Duodenal mucosa (tissue), 2 donors: Measurements from ENCODE around the gene RALY.

Experiments
- H3K27ac ChIP-seq: one replicate; pipeline ENCODE4 v1.7.0; 2013; ENCODE audit warnings: low read depth, low read length
- H3K27me3 ChIP-seq, 2 donors: one replicate each; pipeline ENCODE4 v1.7.0; 2013; ENCODE audit warnings: low read length in 2 of 2, control low read depth in 1 of 2; ENCODE audit not compliant: insufficient read depth in 2 of 2, control insufficient read depth in 1 of 2
- H3K36me3 ChIP-seq, 2 donors: one replicate each; pipeline ENCODE4 v1.7.0; 2013; ENCODE audit warnings: low read length in 2 of 2, control low read depth in 1 of 2; ENCODE audit not compliant: insufficient read depth in 2 of 2, control insufficient read depth in 1 of 2
- H3K4me1 ChIP-seq, 2 donors: one replicate each; pipeline ENCODE4 v1.7.0; 2013; ENCODE audit warnings: low read length in 2 of 2, control low read depth in 1 of 2; ENCODE audit not compliant: insufficient read depth in 2 of 2, control insufficient read depth in 1 of 2
- H3K4me3 ChIP-seq, 2 donors: one replicate each; pipeline ENCODE4 v1.7.0; 2013; ENCODE audit warnings: low read length in 2 of 2, low read depth in 1 of 2
- H3K9ac ChIP-seq, 2 donors: one replicate each; pipeline ENCODE4 v1.7.0; 2013; ENCODE audit warnings: low read length in 2 of 2, low read depth in 1 of 2
- H3K9me3 ChIP-seq, 2 donors: one replicate each; pipeline ENCODE4 v1.7.0; 2013; ENCODE audit warnings: low read length in 2 of 2, control low read depth in 1 of 2; ENCODE audit not compliant: control insufficient read depth in 1 of 2

Gene RALY

GRCh38 chr20:34013554-34013953 is 19.8 kb downstream of the RALY start:
- H3K27me3 ChIP-seq, result no peaks in the 10 kb centered on the region
- H3K36me3 ChIP-seq, result no peaks in the 10 kb centered on the region
- H3K9me3 ChIP-seq, result no peaks in the 10 kb centered on the region
- H3K4me3 ChIP-seq, result no peak overlapping the region
- no peak overlapping the region for H3K27ac ChIP-seq
- H3K9ac ChIP-seq, result no peak overlapping the region
- H3K4me1 ChIP-seq, result peaks cover 48 to 63% of the 10 kb centered on the region in 2 donors

GRCh38 chr20:34014878-34015277 is 21.2 kb downstream of the RALY start:
- no peak overlapping the region for H3K9ac ChIP-seq
- H3K27me3 ChIP-seq, result no peaks in the 10 kb centered on the region
- H3K27ac ChIP-seq, result no peak overlapping the region
- peaks cover 41 to 53% of the 10 kb centered on the region in 2 donors for H3K4me1 ChIP-seq
- no peaks in the 10 kb centered on the region for H3K9me3 ChIP-seq
- H3K4me3 ChIP-seq, result no peak overlapping the region
- H3K36me3 ChIP-seq, result no peaks in the 10 kb centered on the region

GRCh38 chr20:34015401-34016335 is 22.0 kb downstream of the RALY start:
- Histone ChIP-seq H3K4me1 (peaks cover 43 to 45% of the 10 kb centered on the region in 2 donors), H3K9me3 (no peaks in the 10 kb centered on the region), H3K27me3 (no peaks in the 10 kb centered on the region), H3K9ac (no peak overlapping the region), H3K27ac (no peak overlapping the region), H3K36me3 (no peaks in the 10 kb centered on the region), H3K4me3 (no peak overlapping the region)

- Histone ChIP-seq H3K9ac (no peak overlapping the region), H3K36me3 (peaks cover 0 to 4% of the 10 kb centered on the region in 2 donors), H3K27me3 (no peaks in the 10 kb centered on the region), H3K4me3 (no peak overlapping the region), H3K27ac (no peak overlapping the region), H3K9me3 (no peaks in the 10 kb centered on the region), H3K4me1 (peaks cover 42 to 43% of the 10 kb centered on the region in 2 donors)
Measured at GRCh38 chr20:34016736-34017135, 23.0 kb downstream of the RALY start.

- no peak overlapping the region for H3K27ac ChIP-seq
- H3K4me1 ChIP-seq, result peaks cover 41 to 46% of the 10 kb centered on the region in 2 donors
- peaks cover 0 to 4% of the 10 kb centered on the region in 2 donors for H3K36me3 ChIP-seq
- no peak overlapping the region for H3K9ac ChIP-seq
- H3K27me3 ChIP-seq, result no peaks in the 10 kb centered on the region
- no peak overlapping the region for H3K4me3 ChIP-seq
- H3K9me3 ChIP-seq, result no peaks in the 10 kb centered on the region
Measured at GRCh38 chr20:34017610-34018009, 23.9 kb downstream of the RALY start.

- H3K9ac ChIP-seq, result no peak overlapping the region
- no peak overlapping the region for H3K27ac ChIP-seq
- no peaks in the 10 kb centered on the region for H3K9me3 ChIP-seq
- H3K36me3 ChIP-seq, result peaks cover 0 to 4% of the 10 kb centered on the region in 2 donors
- no peak overlapping the region for H3K4me3 ChIP-seq
- peaks cover 40 to 50% of the 10 kb centered on the region in 2 donors for H3K4me1 ChIP-seq
- H3K27me3 ChIP-seq, result no peaks in the 10 kb centered on the region
Measured at GRCh38 chr20:34018166-34018565, 24.5 kb downstream of the RALY start.

GRCh38 chr20:34022151-34022838 is 28.6 kb downstream of the RALY start:
- Histone ChIP-seq H3K9me3 (no peaks in the 10 kb centered on the region), H3K27ac (no peak overlapping the region), H3K27me3 (no peaks in the 10 kb centered on the region), H3K4me3 (no peak overlapping the region), H3K9ac (no peak overlapping the region), H3K4me1 (peaks cover 45 to 50% of the 10 kb centered on the region in 2 donors), H3K36me3 (peaks cover 0 to 4% of the 10 kb centered on the region in 2 donors)

GRCh38 chr20:34022839-34023234 is 29.1 kb downstream of the RALY start:
- H3K9me3 ChIP-seq, result no peaks in the 10 kb centered on the region
- H3K9ac ChIP-seq, result no peak overlapping the region
- H3K4me1 ChIP-seq, result peaks cover 43 to 47% of the 10 kb centered on the region in 2 donors
- peaks cover 0 to 4% of the 10 kb centered on the region in 2 donors for H3K36me3 ChIP-seq
- no peaks in the 10 kb centered on the region for H3K27me3 ChIP-seq
- no peak overlapping the region for H3K4me3 ChIP-seq
- no peak overlapping the region for H3K27ac ChIP-seq

- peaks cover 40 to 43% of the 10 kb centered on the region in 2 donors for H3K4me1 ChIP-seq
- H3K27me3 ChIP-seq, result no peaks in the 10 kb centered on the region
- peaks cover 0 to 4% of the 10 kb centered on the region in 2 donors for H3K36me3 ChIP-seq
- no peak overlapping the region for H3K4me3 ChIP-seq
- no peak overlapping the region for H3K9ac ChIP-seq
- no peak overlapping the region for H3K27ac ChIP-seq
- H3K9me3 ChIP-seq, result no peaks in the 10 kb centered on the region
Measured at GRCh38 chr20:34023937-34024722, 30.4 kb downstream of the RALY start.
